H54 (cell line): ENCODE results near the gene HDAC4.
A peak's percentile ranks its signal among the peaks of the same experiment; 100 is the strongest.

Experiments used
- DNase-seq: peaks from one replicate; pipeline ENCODE4 v3.0.0; 2011; ENCODE audit warnings: low spot score, mixed read lengths; ENCODE audit not compliant: insufficient read length
- FAIRE-seq: peaks from 3 replicates; lab custom pipeline; 2011; peaks lifted over from hg19 to GRCh38; lab: Jason Lieb, UNC
- POLR2A ChIP-seq: IDR thresholded peaks from 2 replicates; pipeline ENCODE4 v1.6.1; 2011; ENCODE audit warnings: low read depth, mild to moderate bottlenecking, low read length

The HDAC4 gene

GRCh38 chr2:239259603-239260298 lies 141.1 kb downstream of the HDAC4 start:
- no peak for TF ChIP-seq POLR2A
- no peak for DNase-seq
- no peak for FAIRE-seq

- TF ChIP-seq POLR2A, result no peak
- DNase-seq (no peak), FAIRE-seq (no peak)
Measured at GRCh38 chr2:239259173-239259572, 141.6 kb downstream of the HDAC4 start.

DNA sequence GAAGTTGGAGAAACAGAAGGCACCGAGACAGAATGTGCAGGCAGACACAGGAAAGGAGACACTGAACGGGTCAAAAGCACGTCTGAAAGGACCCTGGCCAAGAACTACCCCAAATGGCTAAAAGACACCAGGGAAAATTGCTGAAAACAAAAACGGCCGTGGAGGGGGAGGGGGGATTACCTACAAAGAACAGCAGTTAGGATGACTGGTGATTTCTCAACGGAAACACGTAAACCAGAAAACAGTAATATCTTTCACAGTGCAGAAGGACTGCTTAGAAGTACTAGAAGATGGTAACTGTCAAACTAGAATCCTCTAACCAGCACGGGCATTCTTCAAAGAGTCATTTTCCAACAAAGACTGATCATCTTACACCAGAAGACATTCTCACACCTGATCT lies 142.6 kb downstream of the HDAC4 start:
- FAIRE-seq (no peak), DNase-seq (no peak)
- TF ChIP-seq POLR2A, result no peak

GRCh38 chr2:239257511-239257937 lies 143.3 kb downstream of the HDAC4 start:
- DNase-seq (peak; percentile 73), FAIRE-seq (peak; percentile 61)
- TF ChIP-seq POLR2A, result no peak

DNA sequence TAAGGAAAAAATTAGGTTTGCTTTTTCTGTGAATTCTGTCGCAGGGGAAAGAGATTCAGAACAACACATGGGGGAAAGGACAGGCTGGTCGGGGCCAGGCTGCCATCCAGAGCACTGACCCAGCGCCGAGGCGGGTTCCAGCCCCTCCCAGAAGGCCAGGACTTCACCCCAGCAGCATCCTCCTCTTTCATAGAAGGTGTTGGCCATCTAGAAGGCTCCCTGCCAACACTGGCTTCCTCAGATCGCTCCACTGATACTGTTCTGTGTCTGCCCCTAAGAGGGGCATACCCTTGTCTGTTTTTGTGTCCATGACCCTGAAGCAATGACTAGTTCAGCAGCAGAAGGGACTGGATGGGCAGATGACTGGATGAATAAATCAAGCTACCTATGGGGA lies 144.5 kb downstream of the HDAC4 start:
- TF ChIP-seq POLR2A, result no peak
- DNase-seq, result no peak
- no peak for FAIRE-seq

DNA sequence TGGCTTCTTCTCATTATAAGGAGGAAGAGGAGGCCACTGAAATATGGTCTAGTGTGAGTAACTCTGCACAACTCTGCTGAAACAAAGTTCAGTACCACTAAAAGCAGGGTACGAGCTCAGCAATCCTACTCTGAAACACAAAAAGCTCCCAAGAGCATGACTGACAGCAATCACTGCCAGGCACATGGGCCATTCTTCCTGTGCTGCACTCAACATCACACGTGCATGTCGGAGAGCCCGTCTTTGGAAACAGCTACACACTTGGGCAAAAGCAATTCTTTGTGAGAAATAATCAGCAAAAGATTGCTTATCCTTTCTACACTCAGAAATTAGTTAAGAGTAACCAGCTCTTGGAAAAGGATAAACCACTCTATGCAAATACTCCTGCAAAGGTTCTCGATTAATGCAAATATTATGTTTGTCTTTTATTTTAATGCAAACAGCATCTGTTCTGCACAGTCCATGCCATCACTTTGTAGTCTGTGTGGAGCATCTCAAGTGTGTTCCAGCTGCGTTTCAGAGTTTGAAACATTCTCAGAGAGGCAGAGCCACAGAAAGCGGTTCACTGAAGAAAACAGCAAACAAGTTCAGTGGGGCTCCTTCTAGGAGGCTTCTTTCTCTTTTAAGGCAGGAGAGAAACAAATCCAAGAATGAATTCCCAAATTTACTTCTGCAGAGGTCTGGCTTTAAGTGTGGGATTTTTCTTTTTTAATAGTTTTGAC lies 145.0 kb downstream of the HDAC4 start:
- no peak for TF ChIP-seq POLR2A
- DNase-seq (no peak), FAIRE-seq (no peak)

- FAIRE-seq (no peak), DNase-seq (no peak)
- TF ChIP-seq POLR2A, result no peak
Measured at GRCh38 chr2:239255218-239255617, 145.6 kb downstream of the HDAC4 start.

- DNase-seq (no peak), FAIRE-seq (no peak)
- no peak for TF ChIP-seq POLR2A
Measured at GRCh38 chr2:239253701-239254436, 147.0 kb downstream of the HDAC4 start.

DNA sequence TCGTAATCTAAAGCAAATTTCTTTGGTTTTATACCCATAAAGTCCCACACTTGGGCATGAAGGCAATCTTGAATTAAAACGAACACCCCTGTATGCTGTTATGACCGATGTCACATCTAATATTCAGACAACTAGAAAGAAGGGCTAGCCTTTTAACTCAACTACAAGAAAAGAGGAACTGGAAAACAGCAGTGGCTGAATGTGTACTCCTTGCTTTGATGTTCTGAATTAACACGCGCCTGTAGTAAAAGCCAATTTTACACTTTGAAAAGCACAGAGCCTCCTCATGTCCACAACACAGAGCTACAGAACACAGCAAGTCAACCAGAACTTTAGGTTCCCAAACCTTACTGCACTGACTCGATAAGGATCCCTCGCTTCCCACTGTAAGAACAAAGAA lies 147.6 kb downstream of the HDAC4 start:
- FAIRE-seq (no peak), DNase-seq (no peak)
- TF ChIP-seq POLR2A, result no peak

DNA sequence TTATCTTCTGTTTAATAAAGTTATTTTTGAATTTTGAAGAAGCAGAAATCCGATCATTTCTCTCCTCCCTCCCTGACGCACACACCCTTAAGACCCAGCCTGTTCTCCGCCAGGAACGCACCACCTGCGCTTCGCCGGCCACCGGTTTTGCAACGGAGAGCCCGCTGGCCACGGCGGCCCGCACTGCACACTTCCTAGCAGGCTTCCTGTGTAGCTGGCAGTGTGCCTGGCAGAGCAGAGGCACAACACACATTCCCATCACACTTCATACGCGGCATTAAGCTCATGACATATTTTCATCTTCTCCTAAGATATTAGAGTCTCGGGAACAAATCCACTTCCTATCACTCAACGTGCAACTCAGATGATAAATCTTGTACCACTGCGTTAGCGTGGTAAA lies 148.0 kb downstream of the HDAC4 start:
- DNase-seq, result no peak
- no peak for FAIRE-seq

GRCh38 chr2:239252393-239252792 lies 148.4 kb downstream of the HDAC4 start:
- FAIRE-seq, result no peak
- TF ChIP-seq POLR2A, result no peak
- DNase-seq, result no peak

More for the DNA sequence above, 148.0 kb downstream of the HDAC4 start:
- no peak for TF ChIP-seq POLR2A

DNA sequence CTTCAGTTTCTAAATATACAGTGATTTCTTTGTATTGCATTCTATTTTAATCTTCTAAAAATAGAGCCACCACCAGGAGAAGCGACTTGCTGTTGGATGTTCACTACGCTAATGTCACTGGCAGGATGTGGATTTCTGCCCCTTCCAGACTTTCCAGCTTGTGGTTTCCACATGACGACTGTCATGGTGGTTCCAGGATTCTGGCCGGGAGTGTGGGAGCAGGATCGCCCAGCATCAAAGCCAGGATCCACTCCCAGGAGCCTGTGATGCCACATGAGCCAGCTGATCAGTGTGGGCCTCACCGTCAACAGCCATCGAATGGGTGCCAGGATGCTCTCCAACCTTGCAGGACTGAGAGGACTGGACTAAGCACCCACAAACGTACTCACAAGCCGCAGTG lies 148.8 kb downstream of the HDAC4 start:
- DNase-seq (no peak), FAIRE-seq (no peak)

DNA sequence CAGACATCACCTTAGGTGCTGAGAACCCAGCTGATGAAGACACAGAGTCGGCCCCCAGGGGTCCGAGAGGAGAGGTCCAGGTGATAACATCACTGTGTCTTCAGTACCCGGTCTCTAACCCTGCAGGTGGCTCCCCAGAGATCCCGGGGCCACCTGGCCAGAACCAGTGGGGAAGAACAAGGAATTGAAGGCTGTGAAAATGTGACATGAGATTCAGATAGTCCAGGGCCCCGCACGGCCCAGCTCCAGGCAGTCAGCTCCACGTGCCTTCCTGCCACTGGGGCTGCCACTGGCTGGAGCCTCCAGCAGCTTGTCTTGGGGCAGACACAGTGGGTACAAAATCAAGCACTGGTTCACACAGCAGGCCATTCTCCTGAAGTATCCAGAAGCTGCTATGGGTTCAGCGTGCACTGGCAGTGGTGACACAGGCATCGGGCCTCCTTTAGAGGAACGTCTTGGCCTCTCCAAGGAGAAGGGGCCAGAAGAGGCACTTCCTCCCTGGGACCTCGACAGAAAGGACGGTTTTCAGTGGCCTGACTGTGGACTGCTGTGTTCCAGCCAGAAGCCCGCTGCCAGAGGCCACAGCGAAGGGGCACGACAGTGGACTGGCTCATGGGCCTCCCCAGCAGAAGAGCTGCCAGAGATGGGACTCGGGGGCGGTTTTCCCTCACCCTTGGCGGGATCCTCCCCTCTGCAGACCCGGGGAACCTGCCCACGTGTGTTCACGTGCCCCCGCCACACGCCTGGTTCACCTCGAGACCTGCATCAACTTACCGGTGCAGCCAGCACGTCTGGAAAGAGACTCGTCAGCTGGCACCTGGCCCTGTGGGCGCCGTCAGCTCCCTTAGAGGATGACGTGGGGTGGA lies 150.4 kb downstream of the HDAC4 start:
- TF ChIP-seq POLR2A, result no peak

More for the DNA sequence above, 148.8 kb downstream of the HDAC4 start:
- no peak for TF ChIP-seq POLR2A

More for the DNA sequence above, 150.4 kb downstream of the HDAC4 start:
- no peak for DNase-seq
- no peak for FAIRE-seq
